IPS-18c (cell line): Measurements from ENCODE around the gene FERMT2.

ENCODE experiments used
- H3K4me3 ChIP-seq: 2 replicates; pipeline ENCODE4 v1.7.0; 2013; ENCODE audit warnings: low read depth, mild to moderate bottlenecking, low read length, moderate library complexity; ENCODE audit not compliant: insufficient read depth
- H3K9me3 ChIP-seq: one replicate; pipeline ENCODE4 v1.6.1; 2013; ENCODE audit warnings: mild to moderate bottlenecking, low read length, moderate library complexity; ENCODE audit not compliant: control insufficient read depth, insufficient read depth

FERMT2 gene

GRCh38 chr14:52918486-52918885 lies 32.4 kb downstream of the FERMT2 start:
- Histone ChIP-seq H3K9me3 (no peaks in the 10 kb centered on the region), H3K4me3 (no peak overlapping the region)

GRCh38 chr14:52917735-52918134 lies 33.1 kb downstream of the FERMT2 start:
- no peak overlapping the region for H3K4me3 ChIP-seq
- no peaks in the 10 kb centered on the region for H3K9me3 ChIP-seq

- H3K4me3 ChIP-seq: no peak overlapping the region
- no peaks in the 10 kb centered on the region for H3K9me3 ChIP-seq
Observed at GRCh38 chr14:52914295-52914694, 36.6 kb downstream of the FERMT2 start.

- no peaks in the 10 kb centered on the region for H3K9me3 ChIP-seq
- no peak overlapping the region for H3K4me3 ChIP-seq
Observed at GRCh38 chr14:52913271-52913670, 37.6 kb downstream of the FERMT2 start.

GRCh38 chr14:52911904-52912303 lies 38.9 kb downstream of the FERMT2 start:
- Histone ChIP-seq H3K4me3 (no peak overlapping the region), H3K9me3 (no peaks in the 10 kb centered on the region)

- Histone ChIP-seq H3K4me3 (no peak overlapping the region), H3K9me3 (no peaks in the 10 kb centered on the region)
Observed at GRCh38 chr14:52910572-52910971, 40.3 kb downstream of the FERMT2 start.

GRCh38 chr14:52907949-52908348 lies 42.9 kb downstream of the FERMT2 start:
- H3K4me3 ChIP-seq: no peak overlapping the region
- no peaks in the 10 kb centered on the region for H3K9me3 ChIP-seq

- H3K9me3 ChIP-seq: no peaks in the 10 kb centered on the region
- H3K4me3 ChIP-seq: no peak overlapping the region
Observed at GRCh38 chr14:52906141-52906601, 44.7 kb downstream of the FERMT2 start.

GRCh38 chr14:52902971-52903619 lies 47.8 kb downstream of the FERMT2 start:
- no peak overlapping the region for H3K4me3 ChIP-seq
- H3K9me3 ChIP-seq: no peaks in the 10 kb centered on the region

GRCh38 chr14:52901357-52901980 lies 49.4 kb downstream of the FERMT2 start:
- no peak overlapping the region for H3K4me3 ChIP-seq
- no peaks in the 10 kb centered on the region for H3K9me3 ChIP-seq

- Histone ChIP-seq H3K9me3 (no peaks in the 10 kb centered on the region), H3K4me3 (no peak overlapping the region)
Observed at GRCh38 chr14:52900731-52901130, 50.1 kb downstream of the FERMT2 start.

- Histone ChIP-seq H3K9me3 (no peaks in the 10 kb centered on the region), H3K4me3 (no peak overlapping the region)
Observed at GRCh38 chr14:52898496-52898895, 52.4 kb downstream of the FERMT2 start.

GRCh38 chr14:52895000-52895399 lies 55.9 kb downstream of the FERMT2 start:
- Histone ChIP-seq H3K4me3 (no peak overlapping the region), H3K9me3 (peaks cover 2% of the 10 kb centered on the region)

GRCh38 chr14:52891800-52892199 lies 59.0 kb downstream of the FERMT2 start:
- Histone ChIP-seq H3K4me3 (no peak overlapping the region), H3K9me3 (peaks cover 2% of the 10 kb centered on the region)

- Histone ChIP-seq H3K4me3 (no peak overlapping the region), H3K9me3 (peaks cover 2% of the 10 kb centered on the region)
Observed at GRCh38 chr14:52888839-52889838, 61.7 kb downstream of the FERMT2 start.

- peaks cover 2% of the 10 kb centered on the region for H3K9me3 ChIP-seq
Observed at GRCh38 chr14:52888159-52888558, 62.7 kb downstream of the FERMT2 start.

GRCh38 chr14:52885230-52885629 lies 65.6 kb downstream of the FERMT2 start:
- Histone ChIP-seq H3K4me3 (no peak overlapping the region), H3K9me3 (no peaks in the 10 kb centered on the region)

More at GRCh38 chr14:52888159-52888558, 62.7 kb downstream of the FERMT2 start:
- H3K4me3 ChIP-seq: no peak overlapping the region

GRCh38 chr14:52883658-52884057 lies 67.2 kb downstream of the FERMT2 start:
- Histone ChIP-seq H3K9me3 (no peaks in the 10 kb centered on the region), H3K4me3 (no peak overlapping the region)
